ENCODE results near the gene ANKMY1.
A peak's percentile ranks its signal among the peaks of the same experiment; 100 is the strongest.

The ANKMY1 gene

DNA sequence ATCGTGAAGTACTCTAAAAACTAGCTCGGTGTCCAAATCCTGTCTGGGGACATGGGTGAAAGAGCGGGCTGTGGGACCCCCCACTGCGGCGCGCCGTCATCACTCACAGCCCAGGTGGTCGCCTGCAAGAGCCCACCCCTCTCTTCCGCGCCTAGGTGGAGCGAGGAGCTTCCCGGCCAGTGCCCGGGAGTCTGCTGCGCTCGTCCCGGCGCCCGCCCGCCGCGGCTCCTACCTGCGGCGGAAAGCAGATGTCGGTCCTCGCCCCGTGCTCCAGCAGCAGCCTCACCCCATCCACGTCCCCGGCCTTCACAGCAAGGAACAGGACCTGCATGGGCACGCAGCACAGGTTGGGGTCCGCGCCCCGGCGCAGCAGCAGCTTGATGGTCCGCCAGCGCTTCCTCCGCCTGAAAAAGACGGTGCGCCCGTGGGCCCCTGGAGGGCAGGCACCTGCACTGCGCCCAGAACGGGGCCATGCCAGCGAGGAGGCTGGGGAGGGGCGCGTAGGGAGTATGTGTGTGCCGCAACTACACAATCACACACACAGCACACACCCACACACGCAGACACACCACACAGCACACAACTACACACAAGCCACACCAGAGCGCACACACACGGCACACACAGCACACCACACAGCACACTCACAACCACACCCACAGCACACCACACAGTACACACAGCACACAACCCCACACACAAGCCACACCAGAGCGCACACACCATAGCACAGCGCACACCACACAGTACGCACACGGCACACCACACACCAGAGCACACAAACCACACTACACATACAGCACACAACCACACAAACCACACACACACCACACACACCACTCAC is 37.4 kb downstream of the ANKMY1 start:
- H3K9me3 ChIP-seq (ENCODE audit: severe bottlenecking), result no peaks in the 10 kb centered on the region
- no peak overlapping the region for H3K4me3 ChIP-seq (ENCODE audit: severe bottlenecking)
- peak; percentile 46 for ATAC-seq (ENCODE audit: low read depth)
- no peaks in the 10 kb centered on the region for H3K36me3 ChIP-seq (ENCODE audit: low read depth)
- TF ChIP-seq CTCF (IDR thresholded peaks at IDR 0.05; ENCODE audit: poor library complexity, severe bottlenecking), result no peak
- peaks cover 27% of the 10 kb centered on the region for H3K27me3 ChIP-seq (ENCODE audit: insufficient read depth, poor library complexity, severe bottlenecking)
- no peak for DNase-seq (ENCODE audit: low spot score)
- H3K27ac ChIP-seq (ENCODE audit: poor library complexity, severe bottlenecking), result no peak overlapping the region
- no peaks in the 10 kb centered on the region for H3K4me1 ChIP-seq (ENCODE audit: insufficient read depth, poor library complexity, severe bottlenecking)

- H3K36me3 ChIP-seq (ENCODE audit: low read depth), result no peaks in the 10 kb centered on the region
- no peaks in the 10 kb centered on the region for H3K9me3 ChIP-seq (ENCODE audit: severe bottlenecking)
- ATAC-seq (ENCODE audit: low read depth) (no peak), DNase-seq (ENCODE audit: low spot score) (no peak)
- H3K27ac ChIP-seq (ENCODE audit: poor library complexity, severe bottlenecking), result no peak overlapping the region
- H3K4me3 ChIP-seq (ENCODE audit: severe bottlenecking), result no peak overlapping the region
- H3K4me1 ChIP-seq (ENCODE audit: insufficient read depth, poor library complexity, severe bottlenecking), result no peaks in the 10 kb centered on the region
- peaks cover 27% of the 10 kb centered on the region for H3K27me3 ChIP-seq (ENCODE audit: insufficient read depth, poor library complexity, severe bottlenecking)
- TF ChIP-seq CTCF (IDR thresholded peaks at IDR 0.05; ENCODE audit: poor library complexity, severe bottlenecking), result no peak
Observed at GRCh38 chr2:240519396-240520129, 38.2 kb downstream of the ANKMY1 start.

GRCh38 chr2:240518981-240519380 is 38.8 kb downstream of the ANKMY1 start:
- no peak overlapping the region for H3K4me3 ChIP-seq (ENCODE audit: severe bottlenecking)
- H3K27me3 ChIP-seq (ENCODE audit: insufficient read depth, poor library complexity, severe bottlenecking), result peaks cover 27% of the 10 kb centered on the region
- no peak overlapping the region for H3K27ac ChIP-seq (ENCODE audit: poor library complexity, severe bottlenecking)
- H3K36me3 ChIP-seq (ENCODE audit: low read depth), result no peaks in the 10 kb centered on the region
- no peaks in the 10 kb centered on the region for H3K4me1 ChIP-seq (ENCODE audit: insufficient read depth, poor library complexity, severe bottlenecking)
- no peaks in the 10 kb centered on the region for H3K9me3 ChIP-seq (ENCODE audit: severe bottlenecking)
- no peak for ATAC-seq (ENCODE audit: low read depth)
- DNase-seq (ENCODE audit: low spot score), result no peak
- TF ChIP-seq CTCF (IDR thresholded peaks at IDR 0.05; ENCODE audit: poor library complexity, severe bottlenecking), result no peak

DNA sequence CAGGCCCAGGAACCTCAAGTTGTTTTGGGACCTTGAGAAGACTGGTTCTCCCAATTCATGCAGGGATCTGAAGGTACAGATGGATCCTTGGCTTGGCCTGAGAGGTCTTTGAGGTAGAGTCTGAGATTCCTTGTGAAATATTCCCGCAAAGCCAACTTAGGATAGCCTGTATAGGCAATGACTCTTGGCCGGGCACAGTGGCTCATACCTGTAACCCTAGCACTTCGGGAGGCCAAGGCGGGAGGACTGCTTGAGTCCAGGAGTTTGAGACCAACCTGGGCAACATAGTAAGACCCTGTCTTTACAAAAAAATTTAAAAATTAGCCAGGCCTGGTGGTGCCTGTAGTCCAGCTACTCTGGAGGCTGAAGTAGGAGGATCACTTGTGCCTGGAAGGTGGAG is 40.4 kb downstream of the ANKMY1 start:
- ATAC-seq (ENCODE audit: low read depth), result no peak
- H3K27me3 ChIP-seq (ENCODE audit: insufficient read depth, poor library complexity, severe bottlenecking), result peaks cover 27% of the 10 kb centered on the region
- H3K4me3 ChIP-seq (ENCODE audit: severe bottlenecking), result no peak overlapping the region
- no peaks in the 10 kb centered on the region for H3K4me1 ChIP-seq (ENCODE audit: insufficient read depth, poor library complexity, severe bottlenecking)
- H3K9me3 ChIP-seq (ENCODE audit: severe bottlenecking), result no peaks in the 10 kb centered on the region
- DNase-seq (ENCODE audit: low spot score), result no peak
- no peak for TF ChIP-seq CTCF (IDR thresholded peaks at IDR 0.05; ENCODE audit: poor library complexity, severe bottlenecking)
- no peaks in the 10 kb centered on the region for H3K36me3 ChIP-seq (ENCODE audit: low read depth)
- H3K27ac ChIP-seq (ENCODE audit: poor library complexity, severe bottlenecking), result no peak overlapping the region

Measured in RWPE2 (cell line).